Nephron progenitor cell (in vitro differentiated cells): ENCODE measurements around the gene CACNB4.
A peak's percentile ranks its signal among the peaks of the same experiment; 100 is the strongest.

Experiments
- DNase-seq: peaks from one replicate; pipeline ENCODE4 v3.0.0; 2021
- H3K27ac Mint-ChIP-seq: 2 replicates; pipeline ENCODE4 v1.8.0; 2021; ENCODE audit warnings: mild to moderate bottlenecking, moderate library complexity, mixed read lengths
- H3K27me3 Mint-ChIP-seq: 2 replicates; pipeline ENCODE4 v1.8.0; 2021; ENCODE audit warnings: mild to moderate bottlenecking, low read depth, mixed read lengths; ENCODE audit not compliant: poor library complexity
- H3K36me3 Mint-ChIP-seq: 2 replicates; pipeline ENCODE4 v1.8.0; 2021; ENCODE audit warnings: low read depth, mixed read lengths
- H3K4me1 Mint-ChIP-seq: 2 replicates; pipeline ENCODE4 v1.8.0; 2021; ENCODE audit warnings: mixed read lengths
- H3K4me3 Mint-ChIP-seq: 2 replicates; pipeline ENCODE4 v1.8.0; 2021; ENCODE audit warnings: mild to moderate bottlenecking, moderate library complexity, mixed read lengths
- H3K9me3 Mint-ChIP-seq: 2 replicates; pipeline ENCODE4 v1.8.0; 2021; ENCODE audit warnings: mild to moderate bottlenecking, moderate library complexity, mixed read lengths
- CTCF ChIP-seq: fragments of 200-600 bp; sonication (generic); IDR thresholded peaks from 2 replicates; pipeline ENCODE4 v1.5.0; 2021; ENCODE audit warnings: antibody characterized with exemption

CACNB4 gene

GRCh38 chr2:152100961-152101360 lies 2.1 kb upstream of the CACNB4 start:
- Mint-ChIP-seq H3K4me1 (peaks cover 23% of the 10 kb centered on the region), H3K9me3 (no peaks in the 10 kb centered on the region), H3K36me3 (no peaks in the 10 kb centered on the region), H3K27ac (no peak overlapping the region), H3K27me3 (peaks cover 67% of the 10 kb centered on the region), H3K4me3 (no peak overlapping the region)
- no peak for DNase-seq
- TF ChIP-seq CTCF = no peak

DNA sequence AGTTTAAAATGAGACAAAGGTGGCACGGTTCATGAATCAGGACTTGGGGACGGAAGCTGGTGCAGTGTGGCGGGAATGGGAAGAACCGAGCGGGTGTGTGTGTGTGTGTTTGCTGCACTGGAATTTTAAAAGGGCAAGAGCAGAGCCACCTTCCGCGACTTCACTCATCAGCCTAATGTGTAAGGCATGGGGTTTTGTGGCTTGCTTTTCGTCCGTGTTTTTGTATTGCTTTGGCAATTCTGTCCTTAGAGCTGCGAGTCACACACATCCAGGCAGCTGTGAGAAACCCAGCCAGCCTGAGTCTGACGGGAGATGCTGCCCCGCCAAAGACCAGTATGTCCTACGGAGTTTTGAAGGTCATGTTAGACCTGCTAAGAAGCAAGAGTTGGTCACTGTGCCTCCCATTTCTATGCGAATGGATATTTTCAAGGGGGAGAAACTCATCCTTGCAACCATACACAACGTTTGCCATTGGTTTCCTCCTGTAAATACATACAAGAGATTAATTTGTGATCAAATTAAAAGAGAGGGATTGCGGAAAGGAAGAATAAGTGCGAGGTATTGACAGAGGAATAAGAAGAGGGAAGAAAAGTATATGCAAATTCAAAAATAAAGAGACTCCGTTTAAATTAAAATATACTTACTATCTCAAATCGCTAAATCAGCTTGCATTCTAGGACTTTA lies 665 bp upstream of the CACNB4 start:
- H3K27me3 Mint-ChIP-seq = peaks cover 78% of the 10 kb centered on the region

GRCh38 chr2:152097801-152098495 lies 896 bp downstream of the CACNB4 start:
- H3K36me3 Mint-ChIP-seq = no peaks in the 10 kb centered on the region
- H3K4me1 Mint-ChIP-seq = peaks cover 23% of the 10 kb centered on the region
- peaks cover 91% of the 10 kb centered on the region for H3K27me3 Mint-ChIP-seq
- H3K27ac Mint-ChIP-seq = no peak overlapping the region
- H3K9me3 Mint-ChIP-seq = no peaks in the 10 kb centered on the region
- no peak for TF ChIP-seq CTCF
- H3K4me3 Mint-ChIP-seq = peak overlapping the region; percentile 93
- DNase-seq = peak; percentile 61

More for the DNA sequence above, 665 bp upstream of the CACNB4 start:
- Mint-ChIP-seq H3K4me3 (peak overlapping the region; percentile 93), H3K36me3 (no peaks in the 10 kb centered on the region), H3K27ac (no peak overlapping the region), H3K9me3 (no peaks in the 10 kb centered on the region), H3K4me1 (peaks cover 23% of the 10 kb centered on the region)
- no peak for TF ChIP-seq CTCF
- peak; percentile 5 for DNase-seq

DNA sequence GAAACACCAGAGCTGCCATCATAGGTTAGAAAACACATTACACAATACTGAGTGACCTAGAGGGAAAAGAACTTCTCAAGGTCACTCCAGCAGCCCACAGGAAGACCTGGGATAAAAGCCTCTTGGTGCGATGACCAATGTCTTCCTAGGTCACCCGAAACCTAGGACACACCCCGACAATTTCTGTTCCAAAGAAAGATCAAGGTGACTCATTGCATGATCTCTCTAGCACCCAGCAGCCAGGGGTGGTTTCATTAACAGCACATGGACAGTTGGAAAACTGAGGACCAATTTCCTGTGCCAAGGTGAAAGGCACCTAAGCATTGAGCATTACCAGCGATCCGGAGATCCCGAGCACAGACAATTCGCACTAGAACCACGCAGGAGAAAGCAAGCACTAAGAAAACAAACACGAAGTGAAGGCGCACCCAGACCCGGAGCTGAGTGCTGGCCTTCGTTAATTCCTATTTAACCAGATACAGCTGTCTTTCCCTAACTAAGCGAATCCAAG lies 1.5 kb downstream of the CACNB4 start:
- Mint-ChIP-seq H3K9me3 (no peaks in the 10 kb centered on the region), H3K27me3 (peaks cover 86% of the 10 kb centered on the region), H3K27ac (no peak overlapping the region), H3K4me3 (peak overlapping the region; percentile 93), H3K4me1 (peaks cover 23% of the 10 kb centered on the region), H3K36me3 (no peaks in the 10 kb centered on the region)
- TF ChIP-seq CTCF = no peak
- DNase-seq = no peak

- H3K9me3 Mint-ChIP-seq = no peaks in the 10 kb centered on the region
- peaks cover 74% of the 10 kb centered on the region for H3K27me3 Mint-ChIP-seq
- no peak for TF ChIP-seq CTCF
- H3K36me3 Mint-ChIP-seq = no peaks in the 10 kb centered on the region
- no peak for DNase-seq
- H3K4me3 Mint-ChIP-seq = no peak overlapping the region
- peaks cover 20% of the 10 kb centered on the region for H3K4me1 Mint-ChIP-seq
- H3K27ac Mint-ChIP-seq = no peak overlapping the region
These were observed 3.7 kb downstream of the CACNB4 start for GRCh38 chr2:152095146-152095545.
